Glutamatergic neuron (in vitro differentiated cells): ENCODE measurements around the gene MT2A. TPM values are rescaled to one million over a fixed set of nuclear protein-coding genes. Genes with fewer than 3 reads are reported as not detected.

Source experiments
- DNase-seq: peaks from one replicate; pipeline ENCODE4 v3.0.0; 2022
- H3K27ac Mint-ChIP-seq: one replicate; pipeline ENCODE4 v1.8.0; 2020; ENCODE audit warnings: mild to moderate bottlenecking, mixed read lengths, inconsistent platforms; ENCODE audit not compliant: unreplicated experiment
- H3K27me3 Mint-ChIP-seq: one replicate; pipeline ENCODE4 v1.8.0; 2020; ENCODE audit warnings: mild to moderate bottlenecking, moderate library complexity, mixed read lengths, inconsistent platforms; ENCODE audit not compliant: unreplicated experiment
- H3K36me3 Mint-ChIP-seq: one replicate; pipeline ENCODE4 v1.8.0; 2020; ENCODE audit warnings: mild to moderate bottlenecking, mixed read lengths, inconsistent platforms; ENCODE audit not compliant: unreplicated experiment
- H3K4me1 Mint-ChIP-seq: one replicate; pipeline ENCODE4 v1.8.0; 2020; ENCODE audit warnings: mild to moderate bottlenecking, low read depth, mixed read lengths, inconsistent platforms; ENCODE audit not compliant: unreplicated experiment
- H3K4me3 Mint-ChIP-seq: one replicate; pipeline ENCODE4 v1.8.0; 2020; ENCODE audit warnings: mild to moderate bottlenecking, mixed read lengths, inconsistent platforms; ENCODE audit not compliant: unreplicated experiment
- H3K9me3 Mint-ChIP-seq: one replicate; pipeline ENCODE4 v1.8.0; 2020; ENCODE audit warnings: mild to moderate bottlenecking, moderate library complexity, mixed read lengths, inconsistent platforms; ENCODE audit not compliant: unreplicated experiment
- CTCF ChIP-seq: fragments of 200-600 bp; sonication (generic); IDR thresholded peaks from one replicate; pipeline ENCODE4 v1.5.0; 2021; ENCODE audit not compliant: partially characterized antibody, unreplicated experiment
- total RNA-seq: library from RNA; stranded (reverse); fragmentation: NEBNext Ultra II Directional; extraction: Animal tissue kit (Norgen Biotek cat#: 25700); gene quantifications from one replicate; pipeline ENCODE4 v1.2.1, GENCODE V29; 2021; ENCODE audit not compliant: unreplicated experiment

MT2A gene
- total RNA-seq, 1 donor from 2014 or later: not detected

- Mint-ChIP-seq H3K27me3 (peaks cover 29% of the 10 kb centered on the region), H3K4me1 (peaks cover 6% of the 10 kb centered on the region), H3K36me3 (no peaks in the 10 kb centered on the region), H3K9me3 (peaks cover 2% of the 10 kb centered on the region), H3K27ac (no peak overlapping the region), H3K4me3 (no peak overlapping the region)
- DNase-seq: no peak
- no peak for TF ChIP-seq CTCF
Observed at GRCh38 chr16:56614549-56614991, 6.2 kb downstream of the MT2A start.

- peaks cover 5% of the 10 kb centered on the region for H3K4me1 Mint-ChIP-seq
- no peak overlapping the region for H3K27ac Mint-ChIP-seq
- no peaks in the 10 kb centered on the region for H3K36me3 Mint-ChIP-seq
- H3K9me3 Mint-ChIP-seq: peaks cover 2% of the 10 kb centered on the region
- H3K4me3 Mint-ChIP-seq: no peak overlapping the region
- DNase-seq: no peak
- TF ChIP-seq CTCF: no peak
- H3K27me3 Mint-ChIP-seq: peaks cover 28% of the 10 kb centered on the region
Observed at GRCh38 chr16:56615353-56615752, 7.0 kb downstream of the MT2A start.

GRCh38 chr16:56616608-56617211 is 8.3 kb downstream of the MT2A start:
- no peak for DNase-seq
- Mint-ChIP-seq H3K36me3 (no peaks in the 10 kb centered on the region), H3K27me3 (peaks cover 31% of the 10 kb centered on the region), H3K27ac (no peak overlapping the region), H3K4me1 (peaks cover 5% of the 10 kb centered on the region), H3K9me3 (peaks cover 2% of the 10 kb centered on the region), H3K4me3 (peak overlapping the region; percentile 73)
- TF ChIP-seq CTCF: no peak

GRCh38 chr16:56617212-56618085 is 9.1 kb downstream of the MT2A start:
- peaks cover 5% of the 10 kb centered on the region for H3K4me1 Mint-ChIP-seq
- TF ChIP-seq CTCF: no peak

GRCh38 chr16:56618138-56618537 is 9.8 kb downstream of the MT2A start:
- Mint-ChIP-seq H3K36me3 (no peaks in the 10 kb centered on the region), H3K4me1 (peaks cover 5% of the 10 kb centered on the region), H3K27ac (no peak overlapping the region), H3K27me3 (peaks cover 31% of the 10 kb centered on the region), H3K9me3 (peaks cover 2% of the 10 kb centered on the region), H3K4me3 (peak overlapping the region; percentile 88)
- TF ChIP-seq CTCF: no peak
- no peak for DNase-seq

More at GRCh38 chr16:56617212-56618085, 9.1 kb downstream of the MT2A start:
- H3K4me3 Mint-ChIP-seq: peak overlapping the region; percentile 88
- peaks cover 31% of the 10 kb centered on the region for H3K27me3 Mint-ChIP-seq
- peak; percentile 68 for DNase-seq
- no peaks in the 10 kb centered on the region for H3K36me3 Mint-ChIP-seq
- no peak overlapping the region for H3K27ac Mint-ChIP-seq
- H3K9me3 Mint-ChIP-seq: peaks cover 2% of the 10 kb centered on the region
